Fibroblast of the aortic adventitia (primary cell): ENCODE results near the gene ZNRF1. TPM values are rescaled to one million over a fixed set of nuclear protein-coding genes. Genes with fewer than 3 reads are reported as not detected.
A peak's percentile ranks its signal among the peaks of the same experiment; 100 is the strongest.

ENCODE experiments used
- DNase-seq: peaks from one replicate; pipeline ENCODE4 v3.0.0-alpha.2; 2010; ENCODE audit warnings: low read depth
- H3K4me3 ChIP-seq: 2 replicates; pipeline ENCODE4 v1.5.1; 2011; ENCODE audit warnings: low read depth, mild to moderate bottlenecking, control low read depth, low read length, moderate library complexity
- total RNA-seq: library from RNA; depleted of rRNA; stranded (reverse); fragments of >200 nt; gene quantifications from 2 replicates; pipeline ENCODE4 v1.2.3, GENCODE V29; 2012; ENCODE audit warnings: low replicate concordance
- TF ChIP-seq, protein P1 (sequence below): IDR thresholded peaks from 2 replicates; pipeline ENCODE4 v1.5.1; 2011; ENCODE audit warnings: mild to moderate bottlenecking, low read length, control low read depth, inconsistent platforms; ENCODE audit not compliant: insufficient read depth

Gene ZNRF1
- total RNA-seq, 1 donor, result 14.5 TPM

DNA sequence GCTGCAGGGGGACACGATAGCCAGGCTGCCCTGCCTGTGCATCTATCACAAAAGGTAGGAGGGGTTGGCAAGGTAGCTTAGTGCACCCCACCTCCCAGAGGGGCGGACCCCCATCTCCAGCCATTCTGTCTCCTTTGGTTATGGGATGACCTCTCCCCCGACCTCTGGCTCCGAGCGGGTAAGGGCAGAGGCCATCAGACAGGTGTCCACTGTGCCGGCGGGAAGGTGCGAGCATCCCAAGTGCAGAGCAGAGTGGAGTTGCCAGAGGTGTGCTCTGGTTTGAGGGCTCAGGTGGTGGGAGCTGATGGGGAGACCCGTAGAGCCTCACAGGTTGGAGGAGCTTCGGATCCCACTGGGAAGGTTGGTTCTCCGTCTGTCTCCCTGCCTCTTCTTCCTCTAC lies 106.0 kb downstream of the ZNRF1 start:
- TF ChIP-seq, protein P1, sequence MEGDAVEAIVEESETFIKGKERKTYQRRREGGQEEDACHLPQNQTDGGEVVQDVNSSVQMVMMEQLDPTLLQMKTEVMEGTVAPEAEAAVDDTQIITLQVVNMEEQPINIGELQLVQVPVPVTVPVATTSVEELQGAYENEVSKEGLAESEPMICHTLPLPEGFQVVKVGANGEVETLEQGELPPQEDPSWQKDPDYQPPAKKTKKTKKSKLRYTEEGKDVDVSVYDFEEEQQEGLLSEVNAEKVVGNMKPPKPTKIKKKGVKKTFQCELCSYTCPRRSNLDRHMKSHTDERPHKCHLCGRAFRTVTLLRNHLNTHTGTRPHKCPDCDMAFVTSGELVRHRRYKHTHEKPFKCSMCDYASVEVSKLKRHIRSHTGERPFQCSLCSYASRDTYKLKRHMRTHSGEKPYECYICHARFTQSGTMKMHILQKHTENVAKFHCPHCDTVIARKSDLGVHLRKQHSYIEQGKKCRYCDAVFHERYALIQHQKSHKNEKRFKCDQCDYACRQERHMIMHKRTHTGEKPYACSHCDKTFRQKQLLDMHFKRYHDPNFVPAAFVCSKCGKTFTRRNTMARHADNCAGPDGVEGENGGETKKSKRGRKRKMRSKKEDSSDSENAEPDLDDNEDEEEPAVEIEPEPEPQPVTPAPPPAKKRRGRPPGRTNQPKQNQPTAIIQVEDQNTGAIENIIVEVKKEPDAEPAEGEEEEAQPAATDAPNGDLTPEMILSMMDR, result no peak
- DNase-seq, result no peak
- no peak overlapping the region for H3K4me3 ChIP-seq

DNA sequence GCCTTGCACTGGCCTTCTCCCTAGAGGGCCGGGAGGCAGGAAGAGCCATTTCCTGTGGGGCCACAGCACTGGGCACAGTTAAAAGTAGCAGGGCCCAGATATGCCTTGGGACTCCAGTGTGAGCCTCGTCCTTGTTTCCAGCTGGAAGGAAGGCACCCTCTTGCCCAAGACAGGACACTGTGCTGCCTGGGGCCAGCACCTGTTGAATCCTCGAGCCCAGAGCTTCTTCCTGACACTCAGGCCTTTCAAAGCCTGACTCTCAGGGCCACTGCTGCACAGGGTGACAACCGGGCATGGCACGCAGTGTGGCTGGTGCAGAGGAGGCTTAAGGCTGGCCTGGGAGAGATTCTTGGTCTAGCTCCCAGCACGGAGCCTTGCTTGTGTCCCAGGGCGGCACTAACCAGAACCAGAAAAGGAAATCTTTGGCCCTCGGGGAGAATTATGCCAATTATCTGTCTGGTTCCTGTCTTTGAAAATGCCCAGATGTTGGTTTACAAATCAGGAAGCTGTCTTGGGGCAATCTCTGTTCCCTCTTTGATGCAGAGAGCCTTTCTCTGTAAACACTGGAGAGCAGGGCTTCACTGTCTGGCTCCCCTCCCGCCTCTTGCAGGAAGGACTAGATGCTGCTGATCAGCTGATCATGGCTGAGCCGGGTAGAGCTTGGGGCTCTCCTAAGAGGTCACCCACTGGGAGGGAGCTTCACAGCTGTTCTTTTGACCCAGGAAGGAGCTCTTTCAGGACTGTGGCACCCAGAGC lies 106.7 kb downstream of the ZNRF1 start:
- TF ChIP-seq, protein P1, result no peak
- no peak overlapping the region for H3K4me3 ChIP-seq
- no peak for DNase-seq

DNA sequence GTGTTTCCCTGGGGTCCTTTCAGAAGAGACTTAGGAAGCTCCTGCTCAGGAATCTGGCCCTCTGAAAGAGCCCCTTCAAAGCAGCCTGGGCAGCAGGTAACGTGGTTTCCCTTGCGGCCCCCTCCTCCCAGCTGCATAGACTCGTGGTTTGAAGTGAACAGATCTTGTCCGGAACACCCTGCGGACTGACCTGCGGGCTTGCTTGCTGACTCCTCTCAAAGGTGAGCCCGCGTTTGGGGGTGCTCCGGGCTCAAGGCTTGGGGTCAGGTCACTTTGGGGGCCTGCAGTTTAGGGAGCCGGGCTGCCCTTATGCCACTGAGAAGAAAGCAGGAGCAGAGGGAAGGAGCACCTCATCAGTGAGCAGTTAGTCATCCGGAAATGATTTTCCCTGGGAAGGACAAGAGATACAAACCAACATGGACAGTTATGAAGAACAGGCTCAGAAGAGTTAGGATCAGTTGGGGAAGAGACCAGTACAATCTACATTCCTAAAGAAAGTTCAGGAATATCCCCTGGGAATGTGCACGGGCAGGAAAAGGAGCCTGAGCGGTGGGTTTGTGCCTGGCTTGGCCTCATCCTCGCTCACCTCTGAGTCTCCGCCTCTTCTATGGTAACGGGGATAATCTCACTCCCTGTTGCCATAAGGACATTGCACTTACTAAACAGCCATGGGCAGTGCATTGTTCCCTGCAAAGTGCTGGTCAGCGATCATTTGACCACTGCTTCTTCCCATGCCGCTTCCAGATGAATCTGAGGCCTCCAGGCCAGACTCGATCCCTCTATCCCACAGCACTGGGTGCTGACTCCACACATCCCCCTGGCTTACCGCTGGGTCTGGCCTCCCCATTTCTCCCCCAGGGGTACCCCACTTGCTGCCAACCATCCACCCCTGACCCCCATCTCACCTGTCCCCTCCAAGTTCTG lies 107.8 kb downstream of the ZNRF1 start:
- H3K4me3 ChIP-seq, result no peak overlapping the region
- no peak for DNase-seq
- TF ChIP-seq, protein P1, result no peak

DNA sequence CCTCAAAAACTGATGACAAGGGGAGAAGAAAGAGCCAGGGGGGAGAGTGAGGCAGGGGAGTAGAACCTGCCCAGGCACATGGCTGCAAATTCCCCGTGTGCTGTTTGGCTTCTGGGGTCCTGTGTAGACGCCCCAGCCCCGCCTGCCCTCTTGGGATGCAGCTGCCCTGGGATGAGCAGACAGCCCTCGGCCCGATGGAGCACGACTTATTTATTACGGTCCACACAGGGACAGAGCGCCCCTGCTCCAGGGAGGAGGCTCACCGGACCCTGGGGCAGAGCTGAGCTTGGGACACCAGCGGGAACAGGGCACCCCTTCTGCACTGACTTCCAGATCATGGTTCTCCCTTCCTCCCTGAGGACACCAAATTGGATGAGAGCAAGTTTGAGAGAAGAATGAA lies 108.7 kb downstream of the ZNRF1 start:
- TF ChIP-seq, protein P1, result no peak
- no peak for DNase-seq
- no peak overlapping the region for H3K4me3 ChIP-seq

DNA sequence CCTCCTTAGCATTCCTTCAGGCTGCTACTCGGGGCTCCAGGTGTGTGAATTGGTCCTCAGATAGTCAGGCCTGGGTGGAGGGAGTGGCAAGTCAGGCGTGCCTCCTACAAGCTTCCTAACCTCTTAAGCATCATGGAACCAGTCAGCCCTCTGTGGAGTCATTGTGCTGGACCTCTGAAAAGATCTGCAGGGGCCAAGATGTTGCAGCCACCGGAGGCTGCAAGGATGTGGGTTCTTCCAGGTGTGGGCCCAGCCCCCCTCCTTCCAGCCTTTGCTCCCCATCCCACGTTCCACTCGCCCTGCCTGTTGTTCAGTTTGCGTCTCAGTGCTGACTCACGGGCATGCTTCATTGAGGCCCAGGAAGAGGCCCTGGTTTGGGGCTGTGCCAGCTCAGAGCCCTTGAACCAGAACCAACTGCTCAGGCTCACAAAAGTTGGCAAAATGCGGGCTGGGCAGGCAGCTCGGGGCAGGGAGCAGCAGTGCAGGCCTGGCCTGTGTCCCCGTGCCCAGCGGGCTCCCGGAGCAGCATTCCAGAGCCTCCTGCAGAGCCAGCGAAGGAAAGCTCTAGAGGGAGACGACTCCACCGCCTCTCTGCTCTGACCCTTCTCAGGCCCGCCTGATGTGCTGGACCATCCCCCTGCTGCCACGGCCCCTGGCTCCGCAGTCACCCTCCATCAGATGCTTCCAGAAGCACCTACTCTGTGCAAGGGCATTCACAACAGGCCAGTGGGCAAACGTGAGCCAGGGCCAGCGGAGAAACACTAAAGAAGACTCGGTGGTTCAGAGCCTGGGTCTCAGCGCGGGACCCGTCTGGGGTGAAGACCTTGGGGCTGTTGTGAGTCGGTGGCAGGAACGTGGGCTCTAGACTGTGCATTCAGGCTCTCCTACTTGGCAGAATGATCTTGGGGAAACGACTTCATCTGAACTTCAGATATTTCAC lies 110.2 kb downstream of the ZNRF1 start:
- DNase-seq, result peak; percentile 88
- no peak overlapping the region for H3K4me3 ChIP-seq
- TF ChIP-seq, protein P1, result no peak

DNA sequence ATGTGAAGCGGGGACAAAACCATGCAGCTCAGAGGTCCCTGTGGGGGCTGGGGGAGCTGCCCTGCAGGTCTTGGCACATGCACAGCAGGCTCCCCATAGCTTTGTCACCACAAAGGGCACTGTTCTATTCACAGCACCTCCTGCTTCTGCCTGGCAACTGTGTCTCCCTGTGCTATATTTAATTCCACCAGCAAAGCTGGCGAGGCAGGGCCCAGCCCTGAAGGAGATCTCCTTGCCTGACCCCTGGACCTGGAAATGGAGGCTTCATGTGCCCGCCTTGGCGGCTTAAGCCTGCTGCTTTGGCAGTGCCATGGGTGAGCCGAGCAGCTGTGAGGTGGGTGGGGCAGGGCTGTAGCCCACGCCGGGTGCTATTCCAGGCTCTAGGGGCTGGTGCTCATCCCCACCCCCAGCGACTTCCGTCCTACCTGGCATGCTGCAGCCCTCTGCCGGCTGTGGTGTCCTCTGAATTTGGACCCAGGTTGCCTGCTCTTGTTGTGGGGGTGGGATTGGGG lies 111.0 kb downstream of the ZNRF1 start:
- TF ChIP-seq, protein P1, result no peak
- DNase-seq, result no peak
- no peak overlapping the region for H3K4me3 ChIP-seq
